HepG2 (cell line): Measurements from ENCODE around the gene PRXL2B. TPM values are rescaled to one million over a fixed set of nuclear protein-coding genes. Genes with fewer than 3 reads are reported as not detected.

Experiments used
- CREB1 ChIP-seq, 2 experiments: fragments of 450-650 bp in 1 of 2; IDR thresholded peaks; 2 replicates each; pipeline ENCODE4 v1.6.1; 2016 to 2017; ENCODE audit warnings: control low read depth in 1 of 2, mild to moderate bottlenecking in 1 of 2, missing compliant biosample characterization in 1 of 2, missing genetic modification characterization in 1 of 2
- FIP1L1 ChIP-seq: fragments of 200-400 bp; formaldehyde crosslinking; IDR thresholded peaks from 2 replicates; pipeline ENCODE4 v1.6.1; 2018; ENCODE audit warnings: low read depth, mild to moderate bottlenecking, low read length, moderate library complexity, borderline replicate concordance; ENCODE audit not compliant: insufficient read depth
- FOXA1 ChIP-seq, 2 experiments: fragments of 450-650 bp in 1 of 2; sonication (generic) in 1 of 2; formaldehyde crosslinking in 1 of 2; IDR thresholded peaks; 2 replicates each; pipeline versions ENCODE4 v1.4.0 to v1.6.1; 2016 to 2020; ENCODE audit warnings: missing genetic modification reagents in 1 of 2
- GATA4 ChIP-seq: sonication (generic); IDR thresholded peaks from 2 replicates; pipeline ENCODE4 v1.6.1; 2016; ENCODE audit warnings: antibody characterized with exemption, low read depth, borderline replicate concordance
- NFE2 ChIP-seq: sonication (generic); formaldehyde crosslinking; IDR thresholded peaks from 2 replicates; pipeline ENCODE4 v1.4.0; 2020; ENCODE audit warnings: missing genetic modification reagents
- NFYC ChIP-seq: IDR thresholded peaks from 2 replicates; pipeline ENCODE4 v1.6.1; 2016; ENCODE audit warnings: missing genetic modification reagents, missing compliant biosample characterization
- PPARG ChIP-seq: conservative IDR thresholded peaks from 2 replicates; pipeline ENCODE4 v1.6.1; 2016; ENCODE audit warnings: missing biosample characterization, missing genetic modification reagents
- RXRB ChIP-seq: IDR thresholded peaks from 2 replicates; pipeline ENCODE4 v1.6.1; 2016; ENCODE audit warnings: borderline replicate concordance, missing genetic modification reagents, missing compliant biosample characterization
- SP1 ChIP-seq, 2 experiments: fragments of 450-650 bp in 1 of 2; sonication (generic) in 1 of 2; formaldehyde crosslinking in 1 of 2; IDR thresholded peaks; 2 replicates each; pipeline versions ENCODE4 v1.4.0 to v1.6.1; 2016 to 2020; ENCODE audit warnings: missing genetic modification reagents in 1 of 2
- ZBTB1 ChIP-seq: sonication (generic); formaldehyde crosslinking; IDR thresholded peaks from 2 replicates; pipeline ENCODE4 v1.4.0; 2020; ENCODE audit warnings: missing genetic modification reagents, borderline replicate concordance
- ZFP82 ChIP-seq: sonication (generic); formaldehyde crosslinking; IDR thresholded peaks from 2 replicates; pipeline ENCODE4 v1.5.1; 2020; ENCODE audit warnings: mild to moderate bottlenecking, missing genetic modification reagents, borderline replicate concordance
- ZNF20 ChIP-seq: sonication (generic); formaldehyde crosslinking; IDR thresholded peaks from 2 replicates; pipeline ENCODE4 v1.4.0; 2020; ENCODE audit warnings: mild to moderate bottlenecking, moderate library complexity, missing genetic modification reagents
- ZNF431 ChIP-seq: sonication (generic); formaldehyde crosslinking; IDR thresholded peaks from 2 replicates; pipeline ENCODE4 v1.9.0; 2022; ENCODE audit warnings: missing genetic modification reagents, low read depth, mild to moderate bottlenecking, borderline replicate concordance
- ZNF510 ChIP-seq: sonication (generic); formaldehyde crosslinking; IDR thresholded peaks from 2 replicates; pipeline ENCODE4 v1.4.0; 2020; ENCODE audit warnings: low read depth, mild to moderate bottlenecking, missing genetic modification reagents
- ZNF713 ChIP-seq: sonication (generic); formaldehyde crosslinking; IDR thresholded peaks from 2 replicates; pipeline ENCODE4 v1.4.0; 2020; ENCODE audit warnings: mild to moderate bottlenecking, missing genetic modification reagents
- polyA plus RNA-seq, 8 experiments: library from polyadenylated mRNA; depleted of rRNA in 3 of 8; stranded (reverse) in 7 of 8; unstranded in 1 of 8; fragments of >200 nt; fragmentation: Illumina TruSeq in 4 of 8; extraction: Trizol in 4 of 8; gene quantifications; 2 replicates each; pipeline versions ENCODE4 v1.2.1 to v1.2.3, GENCODE V29; 2011 to 2016; ENCODE audit warnings: low read depth in 4 of 8, missing spikeins in 1 of 8, mixed read lengths in 1 of 8; ENCODE audit not compliant: insufficient read depth in 1 of 8
- total RNA-seq, 5 experiments: library from RNA; depleted of rRNA; stranded (reverse); fragments of >200 nt; fragmentation: Illumina TruSeq; extraction: Trizol; gene quantifications; 2 replicates each; pipeline ENCODE4 v1.2.3, GENCODE V29; 2016; ENCODE audit warnings: low read depth in 1 of 5
- TF ChIP-seq, protein P1 (sequence below): sonication (generic); formaldehyde crosslinking; IDR thresholded peaks from 2 replicates; pipeline ENCODE4 v1.8.0; 2022; ENCODE audit warnings: missing genetic modification reagents, mild to moderate bottlenecking, inconsistent platforms, borderline replicate concordance
- TF ChIP-seq, protein P2 (sequence below): sonication (generic); formaldehyde crosslinking; IDR thresholded peaks from 2 replicates; pipeline ENCODE4; 2020; ENCODE audit warnings: missing genetic modification reagents, mild to moderate bottlenecking, borderline replicate concordance
- TF ChIP-seq, protein P3 (sequence below): sonication (generic); formaldehyde crosslinking; IDR thresholded peaks from 2 replicates; pipeline ENCODE4 v1.5.1; 2020; ENCODE audit warnings: missing genetic modification reagents, mild to moderate bottlenecking, borderline replicate concordance
- TF ChIP-seq, protein P4 (sequence below): sonication (generic); formaldehyde crosslinking; IDR thresholded peaks from 2 replicates; pipeline ENCODE4 v1.8.1; 2023; ENCODE audit warnings: missing genetic modification reagents, inconsistent platforms, borderline replicate concordance

Gene PRXL2B
- total and polyA plus RNA-seq, 2 of the 13 experiments (the other 11 are each of a cell fraction or from before 2014, with no cell fraction given), result 16.8 to 22.1 TPM

DNA sequence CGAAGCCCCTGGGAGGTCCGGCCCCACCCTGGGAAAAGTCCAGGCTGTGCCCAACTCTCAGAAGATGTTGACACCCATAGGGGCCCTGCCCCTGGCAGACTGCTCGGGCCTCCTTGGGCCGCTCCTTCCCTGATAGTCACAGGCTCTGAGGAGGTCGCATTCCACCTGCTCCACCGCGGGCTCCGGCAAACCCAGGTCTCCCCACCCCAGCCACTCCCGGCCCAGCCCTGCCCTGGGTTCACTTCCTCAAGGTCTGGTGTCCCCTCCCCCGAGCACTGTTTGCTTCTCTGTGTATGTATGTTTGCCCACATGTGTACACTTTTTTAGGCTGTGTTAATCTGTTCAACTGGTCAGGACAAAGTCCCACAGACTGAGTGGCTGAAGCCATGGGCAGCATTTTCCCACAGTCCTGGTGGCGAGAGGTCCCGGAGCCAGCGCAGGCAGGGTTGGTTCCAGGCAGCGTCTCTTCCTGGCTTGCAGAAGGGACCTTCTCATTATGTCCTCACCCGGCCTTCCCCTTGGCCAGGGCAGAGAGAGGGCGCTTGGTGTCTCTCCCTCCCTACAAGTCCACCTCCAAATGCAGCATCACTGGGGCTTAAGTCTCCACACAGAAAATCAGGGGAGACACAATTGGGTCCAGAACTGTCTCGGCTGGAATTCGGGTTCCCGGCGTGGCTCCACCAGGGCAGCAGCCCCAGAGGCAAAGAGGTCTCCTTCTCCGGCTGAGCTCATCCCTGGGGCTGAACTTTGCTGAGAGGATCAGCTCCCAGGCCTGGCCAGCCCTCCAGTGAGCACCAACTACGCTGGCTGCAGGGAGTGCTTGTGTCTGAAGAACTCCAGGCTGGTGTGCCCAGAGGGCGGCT, 10.5 kb upstream of the PRXL2B start (continued):
- TF ChIP-seq, protein P1, sequence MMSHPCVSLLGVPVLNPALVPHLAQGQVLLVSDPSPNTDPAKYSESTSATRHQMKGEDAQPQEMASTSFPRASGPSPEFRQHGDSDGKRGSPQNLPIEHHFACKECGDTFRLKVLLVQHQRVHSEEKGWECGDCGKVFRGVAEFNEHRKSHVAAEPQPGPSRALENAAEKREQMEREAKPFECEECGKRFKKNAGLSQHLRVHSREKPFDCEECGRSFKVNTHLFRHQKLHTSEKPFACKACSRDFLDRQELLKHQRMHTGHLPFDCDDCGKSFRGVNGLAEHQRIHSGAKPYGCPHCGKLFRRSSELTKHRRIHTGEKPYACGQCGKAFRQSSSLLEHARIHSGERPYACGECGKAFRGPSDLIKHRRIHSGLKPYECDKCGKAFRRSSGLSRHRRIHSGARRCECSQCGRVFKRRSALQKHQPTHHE (CRISPR knock-in tag), result no peak
- TF ChIP-seq FOXA1 (IDR thresholded peaks at IDR 0.05) (no peak), FOXA1 (CRISPR knock-in tag; IDR thresholded peaks at IDR 0.05) (peak; percentile 78), ZNF20 (CRISPR knock-in tag) (no peak), ZBTB1 (CRISPR knock-in tag) (no peak), NFE2 (CRISPR knock-in tag) (no peak), ZNF510 (CRISPR knock-in tag) (no peak), ZNF431 (CRISPR knock-in tag) (no peak), FIP1L1 (no peak), NFYC (no peak), RXRB (CRISPR knock-in tag) (peak; percentile 78), SP1 (IDR thresholded peaks at IDR 0.05) (no peak), SP1 (CRISPR knock-in tag; IDR thresholded peaks at IDR 0.05) (no peak), GATA4 (no peak), CREB1 (IDR thresholded peaks at IDR 0.05) (no peak), CREB1 (CRISPR knock-in tag; IDR thresholded peaks at IDR 0.05) (peak; percentile 50; the same call in 1 of the 2 replicates), ZNF713 (no peak), PPARG (CRISPR knock-in tag) (no peak), ZFP82 (CRISPR knock-in tag) (no peak)
- TF ChIP-seq, protein P2, sequence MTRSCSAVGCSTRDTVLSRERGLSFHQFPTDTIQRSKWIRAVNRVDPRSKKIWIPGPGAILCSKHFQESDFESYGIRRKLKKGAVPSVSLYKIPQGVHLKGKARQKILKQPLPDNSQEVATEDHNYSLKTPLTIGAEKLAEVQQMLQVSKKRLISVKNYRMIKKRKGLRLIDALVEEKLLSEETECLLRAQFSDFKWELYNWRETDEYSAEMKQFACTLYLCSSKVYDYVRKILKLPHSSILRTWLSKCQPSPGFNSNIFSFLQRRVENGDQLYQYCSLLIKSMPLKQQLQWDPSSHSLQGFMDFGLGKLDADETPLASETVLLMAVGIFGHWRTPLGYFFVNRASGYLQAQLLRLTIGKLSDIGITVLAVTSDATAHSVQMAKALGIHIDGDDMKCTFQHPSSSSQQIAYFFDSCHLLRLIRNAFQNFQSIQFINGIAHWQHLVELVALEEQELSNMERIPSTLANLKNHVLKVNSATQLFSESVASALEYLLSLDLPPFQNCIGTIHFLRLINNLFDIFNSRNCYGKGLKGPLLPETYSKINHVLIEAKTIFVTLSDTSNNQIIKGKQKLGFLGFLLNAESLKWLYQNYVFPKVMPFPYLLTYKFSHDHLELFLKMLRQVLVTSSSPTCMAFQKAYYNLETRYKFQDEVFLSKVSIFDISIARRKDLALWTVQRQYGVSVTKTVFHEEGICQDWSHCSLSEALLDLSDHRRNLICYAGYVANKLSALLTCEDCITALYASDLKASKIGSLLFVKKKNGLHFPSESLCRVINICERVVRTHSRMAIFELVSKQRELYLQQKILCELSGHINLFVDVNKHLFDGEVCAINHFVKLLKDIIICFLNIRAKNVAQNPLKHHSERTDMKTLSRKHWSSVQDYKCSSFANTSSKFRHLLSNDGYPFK (CRISPR knock-in tag), result no peak
- TF ChIP-seq, protein P3, sequence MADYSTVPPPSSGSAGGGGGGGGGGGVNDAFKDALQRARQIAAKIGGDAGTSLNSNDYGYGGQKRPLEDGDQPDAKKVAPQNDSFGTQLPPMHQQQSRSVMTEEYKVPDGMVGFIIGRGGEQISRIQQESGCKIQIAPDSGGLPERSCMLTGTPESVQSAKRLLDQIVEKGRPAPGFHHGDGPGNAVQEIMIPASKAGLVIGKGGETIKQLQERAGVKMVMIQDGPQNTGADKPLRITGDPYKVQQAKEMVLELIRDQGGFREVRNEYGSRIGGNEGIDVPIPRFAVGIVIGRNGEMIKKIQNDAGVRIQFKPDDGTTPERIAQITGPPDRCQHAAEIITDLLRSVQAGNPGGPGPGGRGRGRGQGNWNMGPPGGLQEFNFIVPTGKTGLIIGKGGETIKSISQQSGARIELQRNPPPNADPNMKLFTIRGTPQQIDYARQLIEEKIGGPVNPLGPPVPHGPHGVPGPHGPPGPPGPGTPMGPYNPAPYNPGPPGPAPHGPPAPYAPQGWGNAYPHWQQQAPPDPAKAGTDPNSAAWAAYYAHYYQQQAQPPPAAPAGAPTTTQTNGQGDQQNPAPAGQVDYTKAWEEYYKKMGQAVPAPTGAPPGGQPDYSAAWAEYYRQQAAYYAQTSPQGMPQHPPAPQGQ (CRISPR knock-in tag), result peak; percentile 82; the same call in 1 of the 2 replicates
- TF ChIP-seq, protein P4, sequence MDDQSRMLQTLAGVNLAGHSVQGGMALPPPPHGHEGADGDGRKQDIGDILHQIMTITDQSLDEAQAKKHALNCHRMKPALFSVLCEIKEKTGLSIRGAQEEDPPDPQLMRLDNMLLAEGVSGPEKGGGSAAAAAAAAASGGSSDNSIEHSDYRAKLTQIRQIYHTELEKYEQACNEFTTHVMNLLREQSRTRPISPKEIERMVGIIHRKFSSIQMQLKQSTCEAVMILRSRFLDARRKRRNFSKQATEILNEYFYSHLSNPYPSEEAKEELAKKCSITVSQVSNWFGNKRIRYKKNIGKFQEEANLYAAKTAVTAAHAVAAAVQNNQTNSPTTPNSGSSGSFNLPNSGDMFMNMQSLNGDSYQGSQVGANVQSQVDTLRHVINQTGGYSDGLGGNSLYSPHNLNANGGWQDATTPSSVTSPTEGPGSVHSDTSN (CRISPR knock-in tag), result 0 out of 2 replicates have a peak, but pooled peaks have one; percentile 17
